NCI-H526 (cell line): ENCODE results near the gene TMEM248.
"Not testable (repeated sequence)": the region's sequence is repeated elsewhere in the genome, so short reads cannot be mapped to it uniquely, and the experiment has no call there.

Experiments used
- DNase-seq, 2 experiments: peaks; one replicate each; lab custom pipeline; 2025; lab: John Stamatoyannopoulos, UW

Gene TMEM248

GRCh38 chr7:66950311-66950710 lies 29.3 kb downstream of the TMEM248 start:
- DNase-seq: no peak

GRCh38 chr7:66950763-66951162 lies 29.7 kb downstream of the TMEM248 start:
- DNase-seq: no peak

DNA sequence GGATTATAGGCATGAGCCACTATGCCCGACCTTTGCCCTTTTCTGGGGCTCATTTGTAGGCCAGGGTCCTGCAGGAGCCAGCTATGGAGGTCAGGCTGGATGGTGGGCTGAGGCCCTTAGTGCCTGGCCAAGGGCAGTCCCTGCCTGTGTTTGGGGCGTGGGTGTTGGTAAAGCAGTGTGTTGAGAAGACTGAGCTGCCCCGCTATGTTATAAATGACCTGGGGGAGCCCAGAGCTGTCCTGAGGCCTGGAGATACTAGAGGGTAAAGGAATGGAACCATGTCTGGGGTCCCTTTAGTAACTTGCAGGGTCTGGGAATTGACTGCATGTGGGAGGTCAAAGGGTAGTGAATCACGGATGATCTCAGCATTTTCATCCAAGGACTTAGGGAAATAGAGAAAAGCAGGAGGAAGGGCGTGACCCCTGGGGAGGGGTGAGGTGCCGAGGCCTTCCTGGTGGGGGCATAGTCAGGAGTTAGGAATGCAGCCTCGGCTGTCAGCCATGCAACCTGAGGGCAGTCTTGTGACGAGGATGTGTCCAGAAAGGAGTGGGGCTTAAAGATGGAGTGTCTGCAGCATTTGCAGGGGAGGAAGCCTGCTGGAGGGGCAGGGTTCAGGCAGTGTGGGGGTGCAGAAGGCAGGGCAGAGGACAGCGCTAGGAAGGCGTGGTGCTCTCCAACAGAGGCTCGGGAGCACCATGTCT lies 31.5 kb downstream of the TMEM248 start:
- no peak for DNase-seq

DNA sequence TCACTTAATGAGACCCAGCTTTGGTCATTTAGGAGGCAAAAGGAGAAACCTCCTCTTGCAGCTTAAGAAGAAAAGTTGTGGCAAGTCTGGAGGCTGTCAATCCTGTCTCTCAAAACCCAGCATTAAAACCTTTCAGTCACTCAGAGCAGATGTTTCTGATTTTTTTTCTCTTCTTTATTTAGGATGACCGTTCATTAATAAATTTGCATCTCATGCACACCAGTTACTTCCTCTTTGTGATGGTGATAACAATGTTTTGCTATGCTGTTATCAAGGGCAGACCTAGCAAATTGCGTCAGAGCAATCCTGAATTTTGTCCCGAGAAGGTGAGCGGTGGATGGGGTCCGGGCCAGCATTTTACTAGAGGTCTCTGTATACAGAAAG lies 32.0 kb downstream of the TMEM248 start:
- no peak for DNase-seq

- DNase-seq: no peak
These were observed 36.7 kb downstream of the TMEM248 start for GRCh38 chr7:66957595-66958290.

DNA sequence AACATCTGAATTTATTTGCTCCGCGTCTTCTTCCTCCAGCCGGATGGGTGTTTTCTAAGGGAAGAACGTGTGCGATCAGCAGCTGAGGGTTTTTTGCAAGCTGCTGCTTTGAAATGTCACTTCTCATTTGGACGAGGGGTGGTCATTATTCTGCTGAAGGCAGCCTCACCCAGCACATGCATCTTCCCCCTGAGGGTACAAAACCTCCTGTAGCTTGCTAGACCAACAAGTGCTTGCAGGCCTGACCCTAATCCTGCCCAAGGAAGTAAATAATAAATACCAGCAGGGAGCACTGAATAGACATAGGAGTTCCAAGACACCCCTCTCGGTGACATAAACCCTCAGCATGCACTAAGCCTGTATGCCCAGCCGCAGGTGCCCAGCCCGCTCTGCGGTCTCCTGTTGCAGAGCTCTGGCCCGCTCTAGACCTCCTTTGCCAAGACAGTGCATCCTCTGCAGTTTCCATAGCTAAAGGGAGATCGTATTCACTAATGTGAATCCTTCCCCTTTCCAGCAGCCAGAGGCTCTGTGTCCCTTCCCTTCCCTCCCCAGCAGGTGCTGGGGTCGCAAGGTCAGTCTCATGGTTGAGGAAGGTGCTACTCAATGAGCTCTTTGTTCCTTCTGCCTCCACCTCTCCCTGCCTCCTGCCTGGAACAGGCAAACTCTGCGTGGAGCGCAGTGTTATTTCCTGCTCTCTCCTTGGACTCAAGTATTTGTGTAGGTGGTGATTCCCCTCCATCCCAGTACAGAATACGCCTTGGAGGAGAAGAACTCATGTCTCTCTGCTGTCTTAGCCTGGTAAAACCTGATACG lies 37.7 kb downstream of the TMEM248 start:
- peak in 1 of 2 experiments; percentile 2 for DNase-seq

DNA sequence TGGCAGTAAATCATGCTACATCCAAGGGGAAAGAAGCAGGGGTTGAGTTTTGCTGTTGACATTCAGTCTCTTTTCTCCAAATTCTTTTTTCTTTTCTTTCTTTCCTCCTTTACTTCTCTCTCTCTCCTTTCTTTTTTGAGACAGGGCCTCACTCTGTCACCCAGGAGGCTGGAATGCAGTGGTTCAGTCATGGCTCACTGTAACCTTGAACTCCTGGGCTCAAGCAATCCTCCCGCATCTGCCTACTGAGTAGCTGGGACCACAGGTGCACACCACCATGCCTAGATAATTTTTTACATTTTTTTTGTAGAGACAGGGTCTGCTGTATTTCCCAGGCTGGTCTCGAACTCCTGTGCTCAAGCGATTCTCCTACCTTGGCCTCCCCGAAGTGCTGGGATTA lies 39.2 kb downstream of the TMEM248 start:
- DNase-seq: no peak

GRCh38 chr7:66961096-66961495 lies 40.1 kb downstream of the TMEM248 start:
- no peak for DNase-seq

DNA sequence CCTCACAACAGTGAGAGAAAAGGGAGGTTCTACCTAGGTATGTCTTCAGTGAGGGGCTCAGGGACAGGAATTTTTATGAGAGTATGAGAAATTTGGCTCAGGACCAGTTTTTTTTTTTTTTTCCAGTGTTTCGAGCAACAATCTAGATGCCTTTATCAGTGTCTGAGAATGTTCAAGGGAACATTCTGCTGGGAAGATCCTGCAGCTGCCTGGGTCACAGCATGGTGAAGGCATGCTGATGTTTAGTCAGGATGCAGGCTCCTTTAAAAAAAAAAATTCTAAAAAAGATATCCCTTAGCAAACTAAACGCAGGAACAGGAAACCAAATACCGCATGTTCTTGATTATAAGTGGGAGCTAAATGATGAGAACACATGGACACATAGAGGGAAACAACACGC lies 43.4 kb downstream of the TMEM248 start:
- no peak for DNase-seq

DNA sequence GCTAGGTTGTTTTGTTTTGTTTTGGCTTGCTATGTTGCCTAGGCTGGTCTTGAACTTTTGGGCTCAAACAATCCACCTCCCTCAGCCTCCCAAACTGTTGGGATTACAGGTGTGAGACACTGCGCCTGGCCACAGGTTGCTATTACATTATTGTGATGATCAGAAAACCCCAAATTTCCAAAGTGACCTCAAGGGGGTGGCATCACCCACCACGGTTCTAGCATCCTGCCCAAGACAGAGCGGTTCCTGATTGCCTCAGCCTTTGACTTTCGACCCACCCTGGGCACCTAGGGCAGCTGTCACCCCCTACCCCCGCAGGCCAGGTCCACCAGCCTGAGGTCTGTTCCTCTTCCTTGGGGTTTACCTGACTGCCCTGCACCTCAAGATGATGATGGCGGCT lies 46.0 kb downstream of the TMEM248 start:
- no peak for DNase-seq

- DNase-seq: not testable (repeated sequence)
These were observed 48.0 kb downstream of the TMEM248 start for GRCh38 chr7:66969001-66969400.

DNA sequence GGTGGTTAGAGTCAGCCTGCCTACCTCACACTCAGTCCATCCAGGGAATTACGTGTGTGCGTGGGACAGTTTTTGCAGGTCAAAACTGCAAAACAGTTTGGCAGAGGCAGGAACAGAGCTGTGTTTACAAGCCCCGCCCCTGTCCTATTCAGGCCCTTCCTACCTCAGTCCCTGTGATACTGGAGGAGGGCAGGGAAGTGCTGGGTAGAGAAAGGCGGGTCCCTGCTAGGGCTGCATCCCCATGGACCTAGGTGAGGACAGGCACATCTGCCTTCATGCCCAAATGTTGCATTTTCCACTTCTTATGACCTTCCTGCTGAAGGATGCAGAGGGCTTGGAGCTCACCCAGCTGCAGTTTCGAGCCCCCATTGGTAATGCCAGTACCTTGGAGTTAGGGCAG lies 49.3 kb downstream of the TMEM248 start:
- DNase-seq: no peak

GRCh38 chr7:66974986-66975590 lies 54.1 kb downstream of the TMEM248 start:
- no peak for DNase-seq

- DNase-seq: not testable (repeated sequence)
These were observed 57.3 kb downstream of the TMEM248 start for GRCh38 chr7:66978312-66978711.

DNA sequence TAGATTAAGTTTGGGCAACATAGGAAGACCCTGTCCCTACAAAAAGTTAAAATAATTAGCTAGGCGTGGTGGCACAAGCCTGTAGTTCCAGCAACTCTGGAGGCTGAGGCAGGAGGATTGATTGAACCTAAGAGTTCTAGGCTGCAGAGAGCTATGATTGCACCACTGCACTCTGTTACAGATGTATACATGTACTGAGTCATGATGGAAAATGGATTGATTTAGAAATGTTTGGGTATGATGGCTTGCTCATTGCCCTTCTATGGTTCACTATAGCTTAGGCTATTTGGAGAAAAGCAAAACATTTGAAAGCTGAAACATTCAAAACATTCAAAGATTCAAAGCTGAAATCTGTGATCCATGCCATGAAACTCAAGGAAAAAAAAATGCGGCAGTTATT lies 58.0 kb downstream of the TMEM248 start:
- DNase-seq: not testable (repeated sequence)

DNA sequence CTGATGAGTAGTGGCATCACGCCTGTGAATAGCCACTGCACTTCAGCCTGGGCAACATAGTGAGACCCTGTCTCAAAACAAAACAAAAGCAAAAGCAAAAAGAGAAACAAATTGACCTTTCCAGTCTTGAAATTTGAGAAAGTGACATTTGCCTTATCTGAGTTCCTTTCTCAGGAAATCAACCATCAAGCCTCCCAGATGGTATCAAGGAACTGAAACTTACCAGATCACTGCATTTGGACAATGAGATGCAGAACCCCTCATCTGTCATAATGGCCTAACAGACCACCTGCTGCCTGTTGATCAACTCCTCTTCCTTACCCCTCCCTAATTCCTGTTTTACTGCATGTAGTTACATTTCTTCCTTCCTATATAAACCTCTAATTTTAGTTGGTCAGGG lies 59.3 kb downstream of the TMEM248 start:
- not testable (repeated sequence) for DNase-seq

DNA sequence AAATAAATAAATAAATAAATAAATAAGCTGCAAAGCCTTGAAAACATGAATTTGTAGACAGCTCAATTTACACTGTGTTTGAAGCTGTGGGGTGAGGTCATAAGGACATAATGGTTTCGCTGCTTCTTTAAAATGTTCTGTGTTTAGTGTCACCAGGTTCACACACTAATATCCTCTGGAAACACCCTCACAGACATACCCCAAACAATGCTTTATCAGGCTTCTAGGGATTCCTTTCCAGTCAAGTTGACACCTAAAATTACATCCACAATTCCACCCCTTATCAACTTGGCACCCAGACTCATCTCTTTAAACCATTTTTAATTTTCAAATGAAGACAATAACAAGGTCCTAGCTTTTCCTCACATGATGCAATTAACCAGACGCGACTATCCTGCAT lies 68.5 kb downstream of the TMEM248 start:
- not testable (repeated sequence) for DNase-seq

DNA sequence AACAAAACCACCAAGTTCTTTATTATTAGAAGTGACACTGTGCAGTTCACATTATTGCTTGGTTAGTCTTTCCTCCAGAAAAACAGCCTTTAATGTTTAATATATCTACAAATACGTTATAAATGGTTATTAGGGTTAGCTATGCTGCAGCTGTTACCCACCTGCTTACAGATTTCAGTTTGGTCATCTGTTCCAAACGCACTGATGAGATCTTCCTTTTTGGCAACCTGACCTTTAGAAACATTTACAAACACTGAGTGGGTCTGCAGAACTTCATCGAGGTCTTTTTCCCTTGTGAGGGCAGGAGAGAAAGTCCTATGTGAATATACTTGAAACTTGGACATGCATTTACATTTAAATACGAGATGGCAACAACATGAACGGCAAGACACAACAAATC lies 73.0 kb downstream of the TMEM248 start:
- DNase-seq: not testable (repeated sequence)

DNA sequence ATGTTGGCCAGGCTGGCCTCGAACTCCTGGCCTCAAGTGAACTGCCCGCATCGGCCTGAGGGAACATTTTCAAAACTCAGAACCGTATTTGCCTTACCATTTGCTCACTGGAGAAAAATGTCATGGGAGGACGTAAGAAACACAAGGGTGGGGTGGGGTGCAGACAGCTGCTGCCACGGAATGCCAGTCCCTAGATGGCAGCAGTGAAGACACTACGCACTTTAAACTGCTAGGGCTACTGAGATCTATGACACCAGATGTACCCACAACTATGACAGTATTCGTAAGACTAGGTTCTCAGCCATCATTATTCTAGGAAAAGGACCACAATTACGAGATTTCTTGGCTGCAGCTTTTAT lies 73.6 kb downstream of the TMEM248 start:
- peak; percentile 38 to 57 for DNase-seq

GRCh38 chr7:66995050-66995776 lies 74.2 kb downstream of the TMEM248 start, which contains the start of gene SBDS:
SBDS (minus strand) TSS chr7:66995586; CDS start chr7:66995417, 169 bp downstream.
- DNase-seq: peak; percentile 98 to 99

- peak; percentile 96 to 99 for DNase-seq
These were observed 75.6 kb downstream of the TMEM248 start, which contains the start of gene TYW1 for GRCh38 chr7:66996444-66997191. TYW1 (plus strand) TSS chr7:66996833; CDS start chr7:66996979, 146 bp downstream.
